HUES6 (cell line): Measurements from ENCODE around the gene NMNAT3.

Experiments
- H3K27ac ChIP-seq: 2 replicates; pipeline ENCODE4 v1.7.0; 2013; ENCODE audit warnings: low read depth, mild to moderate bottlenecking, low read length, inconsistent platforms
- H3K27me3 ChIP-seq: 2 replicates; pipeline ENCODE4 v1.6.1; 2013; ENCODE audit warnings: low read length; ENCODE audit not compliant: control insufficient read depth, insufficient read depth
- H3K36me3 ChIP-seq: 2 replicates; pipeline ENCODE4 v1.6.1; 2013; ENCODE audit warnings: low read length; ENCODE audit not compliant: control insufficient read depth, insufficient read depth
- H3K4me1 ChIP-seq: 2 replicates; pipeline ENCODE4 v1.6.1; 2013; ENCODE audit warnings: low read length; ENCODE audit not compliant: control insufficient read depth, insufficient read depth
- H3K4me3 ChIP-seq: 2 replicates; pipeline ENCODE4 v1.5.1; 2013; ENCODE audit warnings: low read depth, low read length
- H3K9ac ChIP-seq: one replicate; pipeline ENCODE4 v1.6.1; 2013; ENCODE audit warnings: mild to moderate bottlenecking, low read length
- H3K9me3 ChIP-seq: 2 replicates; pipeline ENCODE4 v1.6.1; 2013; ENCODE audit warnings: low read depth, low read length; ENCODE audit not compliant: control insufficient read depth, insufficient read depth

NMNAT3 gene

DNA sequence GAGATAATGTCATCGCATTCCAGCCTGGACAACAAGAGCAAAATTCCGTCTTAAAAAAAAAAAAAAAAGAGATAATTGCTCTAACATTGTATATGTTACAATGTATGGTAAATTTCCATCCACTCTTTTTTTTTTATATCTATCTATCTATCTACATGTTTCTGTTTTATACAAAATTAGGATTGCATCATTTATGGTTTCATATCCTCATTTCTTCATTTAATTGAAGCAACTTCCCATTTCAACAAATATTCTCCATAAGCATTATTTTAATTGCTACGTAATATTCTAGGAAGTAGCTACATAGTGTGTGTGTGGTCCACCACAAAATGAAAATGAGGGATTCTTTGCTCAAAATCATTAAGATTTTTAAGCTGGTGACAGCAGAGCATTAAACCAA is 156.6 kb downstream of the NMNAT3 start:
- H3K4me1 ChIP-seq = peaks cover 26% of the 10 kb centered on the region
- peaks cover 4% of the 10 kb centered on the region; the same call in 1 of the 2 replicates for H3K27me3 ChIP-seq
- H3K36me3 ChIP-seq = peaks cover 13% of the 10 kb centered on the region; the same call in 1 of the 2 replicates
- H3K9me3 ChIP-seq = no peaks in the 10 kb centered on the region
- H3K4me3 ChIP-seq = no peak overlapping the region
- H3K9ac ChIP-seq = no peak overlapping the region
- H3K27ac ChIP-seq = no peak overlapping the region

DNA sequence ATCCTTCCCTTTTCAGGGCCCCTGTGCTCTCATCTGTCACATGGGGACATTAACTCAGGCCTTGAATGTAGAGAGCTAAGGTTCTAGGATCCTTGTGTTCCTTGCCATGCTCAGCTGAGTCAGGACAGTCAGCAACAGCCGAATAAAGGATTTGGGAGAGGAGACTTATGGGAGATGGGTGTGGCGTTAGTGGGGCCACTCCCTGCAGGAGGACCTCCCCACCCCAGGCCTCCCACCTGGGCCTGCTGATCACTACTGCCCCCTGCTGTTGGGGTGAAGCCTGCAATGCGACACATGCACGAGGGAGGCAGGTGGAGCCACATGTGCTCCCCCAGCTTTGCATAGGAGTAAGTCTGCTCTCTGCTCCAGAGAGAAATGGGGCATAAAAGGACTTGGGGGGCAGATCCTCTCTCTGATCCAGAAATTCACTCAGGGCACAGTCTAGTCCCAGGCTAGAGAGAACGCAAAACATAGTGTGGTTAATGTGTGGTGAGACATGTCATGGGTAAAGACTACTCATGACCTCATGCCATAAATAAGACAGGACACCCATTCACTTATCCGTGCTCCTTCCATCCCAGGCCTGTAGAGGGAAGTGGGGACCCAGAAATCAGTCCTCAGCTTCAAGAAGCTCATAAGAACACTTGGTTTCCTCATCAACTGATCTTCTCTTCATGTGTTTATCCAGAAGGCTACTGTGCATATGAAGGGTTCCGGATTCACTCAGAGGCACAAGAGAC is 157.6 kb downstream of the NMNAT3 start:
- Histone ChIP-seq H3K9ac (no peak overlapping the region), H3K4me1 (peaks cover 24% of the 10 kb centered on the region), H3K9me3 (no peaks in the 10 kb centered on the region), H3K27ac (no peak overlapping the region), H3K36me3 (peaks cover 12% of the 10 kb centered on the region; the same call in 1 of the 2 replicates), H3K4me3 (no peak overlapping the region), H3K27me3 (peaks cover 4% of the 10 kb centered on the region; the same call in 1 of the 2 replicates)

DNA sequence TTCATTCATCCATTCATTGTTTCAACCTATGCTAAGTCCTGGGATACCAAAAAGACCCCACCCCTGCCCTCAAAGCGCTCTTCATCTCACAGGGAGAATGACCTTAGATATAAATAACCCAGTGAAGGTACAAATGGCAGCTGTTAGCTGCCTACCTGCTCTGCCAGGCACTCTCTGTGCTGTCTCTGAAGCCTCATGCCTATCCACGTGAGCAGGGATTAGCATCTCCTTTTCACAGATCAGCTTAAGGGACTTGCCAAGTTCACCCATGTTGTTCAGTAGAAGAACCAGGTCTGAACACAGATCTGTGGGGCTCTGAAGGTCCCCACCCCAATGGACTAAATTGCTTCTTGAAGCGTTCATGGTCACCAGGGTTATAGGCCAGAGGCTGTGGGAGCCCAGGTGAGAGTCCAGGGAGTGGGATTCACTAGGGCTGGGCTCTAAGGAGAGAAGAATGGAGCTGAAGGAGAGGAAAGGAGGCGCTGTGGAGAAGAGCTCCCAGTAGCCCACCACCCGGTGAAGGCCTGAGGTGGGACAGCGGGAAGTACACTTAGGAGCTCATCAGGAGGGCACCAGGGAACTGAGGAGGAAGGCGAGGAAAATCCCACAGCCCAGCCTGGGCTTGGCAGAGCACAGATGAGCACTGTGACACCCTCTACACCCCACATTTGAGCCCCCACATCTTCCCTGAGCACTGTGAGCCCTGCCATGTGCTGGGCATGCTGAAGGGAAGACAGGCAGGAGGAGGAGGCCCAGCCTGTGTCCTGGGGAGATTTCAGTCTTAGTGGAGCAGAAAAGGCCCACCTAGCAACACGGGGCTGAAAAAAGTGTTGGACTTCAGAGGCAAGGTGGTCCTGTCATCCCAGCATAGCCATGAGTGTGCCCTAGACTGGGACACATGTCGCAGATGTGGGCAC is 158.6 kb downstream of the NMNAT3 start:
- Histone ChIP-seq H3K4me1 (peaks cover 14% of the 10 kb centered on the region), H3K9me3 (no peaks in the 10 kb centered on the region), H3K4me3 (no peak overlapping the region), H3K27me3 (no peaks in the 10 kb centered on the region), H3K9ac (no peak overlapping the region), H3K27ac (no peak overlapping the region), H3K36me3 (peaks cover 12% of the 10 kb centered on the region; the same call in 1 of the 2 replicates)

DNA sequence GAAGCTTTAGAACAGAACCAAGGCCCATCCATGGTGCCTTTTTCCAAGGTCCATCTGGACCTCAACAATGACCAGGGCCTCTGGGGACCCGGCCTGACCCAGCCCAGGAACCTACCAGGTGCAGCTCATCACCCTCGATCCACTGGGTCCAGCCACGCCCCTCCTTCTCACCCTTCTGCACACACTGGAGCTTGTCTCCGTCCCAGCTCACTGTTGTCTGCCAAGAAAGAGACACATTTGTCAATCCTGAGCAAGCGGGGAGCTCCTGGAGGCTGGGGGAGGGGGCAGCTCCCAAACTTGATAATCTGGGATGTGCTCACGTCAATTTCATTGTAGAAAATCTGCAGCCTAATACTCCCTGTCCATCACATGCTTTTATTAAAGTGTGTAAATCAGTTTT is 159.5 kb downstream of the NMNAT3 start:
- Histone ChIP-seq H3K9me3 (no peaks in the 10 kb centered on the region), H3K27ac (no peak overlapping the region), H3K4me1 (0 out of 2 replicates have a peak, but pooled peaks cover 5% of the 10 kb centered on the region), H3K4me3 (no peak overlapping the region), H3K9ac (no peak overlapping the region), H3K27me3 (no peaks in the 10 kb centered on the region), H3K36me3 (peaks cover 12% of the 10 kb centered on the region; the same call in 1 of the 2 replicates)

DNA sequence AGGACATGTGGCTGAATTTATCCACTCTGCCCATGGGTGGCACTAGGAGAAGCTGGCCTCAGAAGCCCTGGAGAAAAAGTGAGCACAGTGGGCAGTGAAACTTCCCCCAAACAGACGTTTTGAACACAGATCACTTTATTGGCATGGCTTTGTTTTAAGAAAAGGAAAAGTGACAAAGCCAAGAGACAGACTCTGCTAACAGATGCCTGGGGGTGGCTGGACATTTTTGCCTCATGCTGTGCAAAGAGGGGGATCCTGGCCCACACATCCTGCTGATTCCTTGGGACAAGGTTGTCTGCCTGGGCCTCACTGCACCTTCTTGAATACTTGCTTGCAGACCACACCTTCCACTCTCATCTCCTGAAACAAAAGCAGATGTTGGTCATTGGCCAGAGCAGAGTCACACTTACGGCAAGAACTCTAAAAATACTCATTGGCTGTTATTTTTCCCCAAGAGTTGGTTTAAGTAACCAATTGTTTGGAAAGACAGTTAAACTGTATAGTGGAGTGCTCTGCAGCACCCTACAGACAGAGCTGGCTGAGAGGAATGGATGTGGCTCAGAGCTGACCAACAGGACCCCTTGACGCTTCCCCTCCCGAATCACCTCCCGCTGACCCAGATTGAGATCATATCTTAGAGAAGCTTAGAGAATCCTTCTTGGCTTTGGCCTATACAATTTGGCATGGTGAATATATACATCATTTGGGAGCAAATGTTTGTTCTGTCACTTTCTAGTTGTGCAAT is 160.3 kb downstream of the NMNAT3 start:
- Histone ChIP-seq H3K4me1 (0 out of 2 replicates have a peak, but pooled peaks cover 4% of the 10 kb centered on the region), H3K27ac (no peak overlapping the region), H3K9me3 (no peaks in the 10 kb centered on the region)

DNA sequence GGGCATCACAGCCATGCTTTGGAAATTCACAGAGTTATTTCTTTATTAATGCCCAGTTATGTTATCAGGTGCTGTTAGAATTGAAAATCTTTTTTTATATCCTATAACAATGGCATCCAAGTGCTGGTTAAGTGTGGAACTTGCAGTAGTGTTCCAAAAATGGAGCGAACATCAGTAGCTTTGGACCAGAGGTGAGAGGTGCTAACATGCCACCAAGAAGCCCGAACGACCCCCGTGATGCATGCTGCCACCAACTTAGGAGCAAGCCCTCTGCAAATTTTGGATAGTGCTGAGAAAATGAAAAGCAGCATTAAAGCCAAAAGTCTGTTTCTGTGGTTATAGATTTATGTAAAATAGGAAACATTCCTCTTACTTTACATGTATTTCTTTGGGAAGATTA is 163.0 kb downstream of the NMNAT3 start:
- no peak overlapping the region for H3K4me3 ChIP-seq
- H3K9ac ChIP-seq = no peak overlapping the region
- no peak overlapping the region for H3K27ac ChIP-seq
- no peaks in the 10 kb centered on the region for H3K9me3 ChIP-seq
- H3K36me3 ChIP-seq = peaks cover 12% of the 10 kb centered on the region; the same call in 1 of the 2 replicates
- H3K4me1 ChIP-seq = 0 out of 2 replicates have a peak, but pooled peaks cover 2% of the 10 kb centered on the region
- H3K27me3 ChIP-seq = no peaks in the 10 kb centered on the region

More for the DNA sequence above, 160.3 kb downstream of the NMNAT3 start:
- Histone ChIP-seq H3K27me3 (no peaks in the 10 kb centered on the region), H3K9ac (no peak overlapping the region), H3K4me3 (no peak overlapping the region), H3K36me3 (peaks cover 12% of the 10 kb centered on the region; the same call in 1 of the 2 replicates)
